ENCODE data around the gene DOP1A. TPM values are rescaled to one million over a fixed set of nuclear protein-coding genes. Genes with fewer than 3 reads are reported as not detected.
A peak's percentile ranks its signal among the peaks of the same experiment; 100 is the strongest.

Gene DOP1A
- total RNA-seq, 2 donors from 2014 or later = 7.6 to 8.9 TPM

DNA sequence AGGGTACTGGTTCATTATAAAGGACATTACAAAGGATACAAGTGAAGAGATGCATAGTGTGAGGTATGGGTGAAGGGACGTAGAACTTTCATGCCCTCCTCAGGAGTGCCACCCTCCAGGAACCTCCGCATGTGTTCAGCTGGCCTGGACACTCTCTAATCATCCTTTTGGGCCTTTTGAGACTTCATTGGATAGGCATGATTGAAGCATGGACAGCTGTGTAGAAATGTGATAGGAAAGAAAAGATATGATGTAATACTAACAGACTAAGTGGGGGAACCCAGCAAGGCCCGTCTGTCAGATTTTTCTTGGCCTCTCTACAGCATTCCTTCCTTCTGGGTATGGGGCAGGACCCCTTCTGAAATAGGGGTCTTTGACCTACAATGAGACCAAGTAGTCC lies 31.1 kb downstream of the DOP1A start:
- ATAC-seq (replicated peaks) = no peak
- peaks cover 2% of the 10 kb centered on the region for H3K9me3 Mint-ChIP-seq
- H3K4me1 Mint-ChIP-seq = no peaks in the 10 kb centered on the region
- H3K36me3 Mint-ChIP-seq (ENCODE audit: low read depth) = peaks cover 49% of the 10 kb centered on the region
- H3K27me3 Mint-ChIP-seq = no peaks in the 10 kb centered on the region
- no peak overlapping the region for H3K27ac Mint-ChIP-seq
- H3K4me3 Mint-ChIP-seq = no peak overlapping the region

DNA sequence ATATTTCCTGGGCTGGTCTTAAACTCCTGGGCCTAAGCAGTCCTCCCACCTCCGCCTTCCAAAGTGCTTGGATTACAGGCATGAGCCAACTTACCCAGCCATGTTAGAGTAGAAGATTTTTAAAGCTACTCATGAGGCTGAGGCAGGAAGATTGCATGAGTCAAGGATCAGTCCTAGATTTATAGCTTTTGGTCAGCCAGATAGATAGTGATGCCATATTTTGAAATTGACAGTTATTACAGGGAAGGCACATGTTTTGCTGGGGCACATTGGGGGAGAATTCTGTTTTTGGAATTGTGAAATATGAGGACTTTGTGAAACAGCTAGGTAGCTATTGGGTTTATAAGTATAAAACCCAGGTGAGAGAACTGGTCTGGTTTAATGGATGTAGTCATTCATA lies 40.9 kb downstream of the DOP1A start:
- peaks cover 52% of the 10 kb centered on the region for H3K36me3 Mint-ChIP-seq (ENCODE audit: low read depth)
- no peaks in the 10 kb centered on the region for H3K27me3 Mint-ChIP-seq
- no peak overlapping the region for H3K4me3 Mint-ChIP-seq
- ATAC-seq (replicated peaks) = no peak
- no peak overlapping the region for H3K27ac Mint-ChIP-seq
- no peaks in the 10 kb centered on the region for H3K4me1 Mint-ChIP-seq
- H3K9me3 Mint-ChIP-seq = peaks cover 8% of the 10 kb centered on the region

DNA sequence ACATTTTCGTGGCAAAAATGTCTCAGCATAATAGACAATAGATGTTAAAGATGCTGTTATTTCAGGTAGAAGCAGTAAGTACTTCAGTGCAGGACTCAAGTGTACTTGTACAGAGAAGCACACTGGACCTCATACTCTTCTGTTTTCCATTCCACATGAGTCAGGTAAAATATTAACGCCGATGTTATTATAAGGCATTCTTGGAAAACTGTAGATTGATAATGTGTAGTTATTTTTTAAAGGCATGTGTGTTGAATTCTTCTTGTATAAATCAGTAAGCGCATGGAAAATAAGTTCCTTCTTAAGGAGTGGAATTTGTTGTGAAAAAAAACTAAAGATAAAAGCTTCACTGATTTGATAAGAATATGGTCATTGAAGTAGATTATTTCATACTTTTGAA lies 45.8 kb downstream of the DOP1A start:
- Mint-ChIP-seq H3K9me3 (no peaks in the 10 kb centered on the region), H3K4me1 (no peaks in the 10 kb centered on the region), H3K27me3 (no peaks in the 10 kb centered on the region), H3K27ac (no peak overlapping the region), H3K4me3 (no peak overlapping the region), H3K36me3 (ENCODE audit: low read depth) (peaks cover 34% of the 10 kb centered on the region)
- no peak for ATAC-seq (replicated peaks)

GRCh38 chr6:83114164-83114563 lies 46.7 kb downstream of the DOP1A start:
- H3K4me1 Mint-ChIP-seq = no peaks in the 10 kb centered on the region
- no peaks in the 10 kb centered on the region for H3K27me3 Mint-ChIP-seq

DNA sequence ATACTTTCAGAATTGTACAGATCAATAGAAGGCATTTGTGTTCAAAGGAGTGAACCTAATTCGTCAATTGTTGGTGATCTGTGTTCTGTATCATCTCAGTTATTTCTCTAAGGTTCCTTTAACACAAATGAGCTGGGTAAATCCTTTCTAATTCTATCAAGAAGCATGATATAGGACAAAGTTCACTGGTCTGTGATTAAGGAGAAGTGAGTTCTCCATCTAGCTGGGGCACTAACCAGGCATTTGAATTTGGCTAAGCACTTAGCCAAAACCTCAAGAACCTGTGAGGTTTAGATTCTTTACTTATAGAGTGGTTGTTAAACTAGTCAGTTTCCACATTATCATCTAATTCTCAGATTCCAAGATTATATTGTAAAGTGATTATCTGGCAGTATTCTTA lies 50.3 kb downstream of the DOP1A start:
- Mint-ChIP-seq H3K36me3 (ENCODE audit: low read depth) (peaks cover 24% of the 10 kb centered on the region), H3K27ac (no peak overlapping the region), H3K27me3 (no peaks in the 10 kb centered on the region), H3K9me3 (no peaks in the 10 kb centered on the region), H3K4me1 (no peaks in the 10 kb centered on the region), H3K4me3 (no peak overlapping the region)
- ATAC-seq (replicated peaks) = no peak

More at GRCh38 chr6:83114164-83114563, 46.7 kb downstream of the DOP1A start:
- H3K36me3 Mint-ChIP-seq (ENCODE audit: low read depth) = peaks cover 30% of the 10 kb centered on the region
- H3K4me3 Mint-ChIP-seq = no peak overlapping the region
- no peak overlapping the region for H3K27ac Mint-ChIP-seq
- no peak for ATAC-seq (replicated peaks)
- H3K9me3 Mint-ChIP-seq = no peaks in the 10 kb centered on the region

- Mint-ChIP-seq H3K27ac (no peak overlapping the region), H3K9me3 (no peaks in the 10 kb centered on the region), H3K4me1 (no peaks in the 10 kb centered on the region), H3K27me3 (no peaks in the 10 kb centered on the region), H3K4me3 (no peak overlapping the region), H3K36me3 (ENCODE audit: low read depth) (peaks cover 43% of the 10 kb centered on the region)
- no peak for ATAC-seq (replicated peaks)
Measured at GRCh38 chr6:83119742-83120300, 52.4 kb downstream of the DOP1A start.

GRCh38 chr6:83124553-83124952 lies 57.1 kb downstream of the DOP1A start:
- H3K27me3 Mint-ChIP-seq = no peaks in the 10 kb centered on the region
- no peak overlapping the region for H3K4me3 Mint-ChIP-seq
- ATAC-seq (replicated peaks) = no peak
- H3K36me3 Mint-ChIP-seq (ENCODE audit: low read depth) = peaks cover 77% of the 10 kb centered on the region
- no peak overlapping the region for H3K27ac Mint-ChIP-seq
- H3K4me1 Mint-ChIP-seq = no peaks in the 10 kb centered on the region
- H3K9me3 Mint-ChIP-seq = no peaks in the 10 kb centered on the region

DNA sequence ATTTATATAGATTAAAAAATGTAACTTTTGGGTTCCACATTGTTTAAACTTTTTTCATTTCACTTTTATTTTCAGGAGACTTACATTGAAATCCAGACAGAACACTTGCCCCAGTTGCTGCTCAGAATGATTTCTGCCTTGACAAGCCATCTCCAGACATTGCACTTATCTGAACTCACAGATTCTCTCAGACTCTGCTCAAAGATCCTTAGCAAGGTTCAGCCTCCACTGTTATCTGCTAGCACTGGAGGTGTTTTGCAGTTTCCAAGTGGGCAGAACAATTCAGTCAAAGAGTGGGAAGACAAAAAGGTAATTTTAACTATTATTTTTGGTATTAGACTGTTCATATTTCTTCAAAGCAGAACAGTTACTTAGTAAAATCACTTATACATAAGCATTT lies 58.0 kb downstream of the DOP1A start:
- Mint-ChIP-seq H3K36me3 (ENCODE audit: low read depth) (peaks cover 79% of the 10 kb centered on the region), H3K4me3 (no peak overlapping the region)
- no peak for ATAC-seq (replicated peaks)

DNA sequence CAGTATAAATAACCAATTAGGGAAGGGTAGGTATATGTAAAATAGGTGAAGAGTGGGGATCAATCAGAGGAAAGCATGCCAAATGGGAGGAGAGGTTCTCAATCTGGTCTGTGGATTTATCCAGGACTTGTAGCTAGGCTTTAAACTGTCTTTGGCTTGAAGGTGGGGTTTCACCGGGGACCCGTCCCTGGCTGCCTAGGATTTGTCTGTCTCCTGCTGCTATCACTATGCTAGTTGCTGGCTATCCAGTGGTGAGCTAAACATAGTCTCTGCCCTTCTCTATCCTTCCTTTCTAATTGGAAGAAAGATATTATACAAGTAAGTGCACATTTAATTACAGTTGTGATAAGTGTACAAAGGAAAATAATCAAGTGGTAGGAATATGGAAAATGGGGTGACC lies 58.8 kb downstream of the DOP1A start:
- ATAC-seq (replicated peaks) = no peak
- no peaks in the 10 kb centered on the region for H3K27me3 Mint-ChIP-seq
- H3K4me3 Mint-ChIP-seq = no peak overlapping the region
- H3K9me3 Mint-ChIP-seq = no peaks in the 10 kb centered on the region
- H3K4me1 Mint-ChIP-seq = no peaks in the 10 kb centered on the region
- peaks cover 81% of the 10 kb centered on the region for H3K36me3 Mint-ChIP-seq (ENCODE audit: low read depth)
- H3K27ac Mint-ChIP-seq = peak overlapping the region; percentile 21

More for the DNA sequence above, 58.0 kb downstream of the DOP1A start:
- H3K27me3 Mint-ChIP-seq = no peaks in the 10 kb centered on the region
- H3K4me1 Mint-ChIP-seq = no peaks in the 10 kb centered on the region
- H3K27ac Mint-ChIP-seq = no peak overlapping the region
- no peaks in the 10 kb centered on the region for H3K9me3 Mint-ChIP-seq

DNA sequence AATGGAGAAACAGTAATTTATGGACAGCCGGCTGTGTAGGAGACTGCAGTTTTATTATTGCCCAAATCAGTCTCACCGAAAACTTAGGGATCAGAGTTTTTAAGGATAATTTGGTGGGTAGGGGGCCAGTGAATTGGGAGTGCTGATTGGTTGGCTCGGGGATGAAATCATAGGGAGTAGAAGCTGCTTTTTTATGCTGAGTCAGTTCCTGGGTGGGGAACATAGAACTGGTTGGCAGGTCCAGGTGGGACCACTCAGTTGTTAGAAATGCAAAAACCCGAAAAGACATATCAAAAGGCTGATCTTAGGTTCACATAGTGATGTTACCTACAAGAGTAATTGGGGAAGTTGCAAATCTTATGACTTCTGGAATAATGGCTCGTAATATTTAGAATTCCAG lies 59.3 kb downstream of the DOP1A start:
- Mint-ChIP-seq H3K36me3 (ENCODE audit: low read depth) (peaks cover 86% of the 10 kb centered on the region), H3K4me3 (no peak overlapping the region), H3K27me3 (no peaks in the 10 kb centered on the region), H3K4me1 (no peaks in the 10 kb centered on the region), H3K9me3 (no peaks in the 10 kb centered on the region), H3K27ac (peak overlapping the region; percentile 21)
- no peak for ATAC-seq (replicated peaks)

- Mint-ChIP-seq H3K27me3 (no peaks in the 10 kb centered on the region), H3K27ac (no peak overlapping the region), H3K4me1 (no peaks in the 10 kb centered on the region), H3K36me3 (ENCODE audit: low read depth) (peaks cover 86% of the 10 kb centered on the region), H3K9me3 (no peaks in the 10 kb centered on the region), H3K4me3 (no peak overlapping the region)
- no peak for ATAC-seq (replicated peaks)
Measured at GRCh38 chr6:83127258-83127657, 59.8 kb downstream of the DOP1A start.

GRCh38 chr6:83127976-83128375 lies 60.5 kb downstream of the DOP1A start:
- Mint-ChIP-seq H3K36me3 (ENCODE audit: low read depth) (peaks cover 90% of the 10 kb centered on the region), H3K27ac (peak overlapping the region; percentile 43), H3K27me3 (no peaks in the 10 kb centered on the region), H3K9me3 (no peaks in the 10 kb centered on the region), H3K4me1 (no peaks in the 10 kb centered on the region), H3K4me3 (no peak overlapping the region)
- ATAC-seq (replicated peaks) = no peak

DNA sequence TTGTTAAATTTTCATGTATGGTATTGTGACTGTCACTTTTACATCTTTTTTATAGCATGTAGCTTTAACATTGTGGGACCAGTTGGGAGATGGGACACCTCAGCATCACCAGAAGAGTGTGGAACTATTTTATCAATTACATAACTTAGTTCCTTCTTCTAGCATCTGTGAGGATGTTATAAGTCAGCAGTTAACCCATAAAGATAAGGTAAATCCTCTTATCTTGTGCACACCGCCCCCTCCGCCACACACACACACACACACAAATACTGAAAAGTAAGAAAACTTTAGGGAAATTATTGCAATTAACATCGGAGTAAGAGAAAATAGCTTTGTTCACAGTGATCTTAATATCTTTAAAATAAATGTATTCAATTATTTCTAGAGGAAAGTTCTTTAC lies 64.7 kb downstream of the DOP1A start:
- no peaks in the 10 kb centered on the region for H3K9me3 Mint-ChIP-seq
- ATAC-seq (replicated peaks) = no peak
- no peaks in the 10 kb centered on the region for H3K4me1 Mint-ChIP-seq
- H3K36me3 Mint-ChIP-seq (ENCODE audit: low read depth) = peaks cover 83% of the 10 kb centered on the region
- H3K27ac Mint-ChIP-seq = no peak overlapping the region
- no peaks in the 10 kb centered on the region for H3K27me3 Mint-ChIP-seq
- H3K4me3 Mint-ChIP-seq = no peak overlapping the region

- peaks cover 84% of the 10 kb centered on the region for H3K36me3 Mint-ChIP-seq (ENCODE audit: low read depth)
- no peak for ATAC-seq (replicated peaks)
- no peaks in the 10 kb centered on the region for H3K9me3 Mint-ChIP-seq
- H3K27ac Mint-ChIP-seq = no peak overlapping the region
- no peaks in the 10 kb centered on the region for H3K4me1 Mint-ChIP-seq
- no peaks in the 10 kb centered on the region for H3K27me3 Mint-ChIP-seq
- H3K4me3 Mint-ChIP-seq = no peak overlapping the region
Measured at GRCh38 chr6:83138118-83138722, 70.7 kb downstream of the DOP1A start.

DNA sequence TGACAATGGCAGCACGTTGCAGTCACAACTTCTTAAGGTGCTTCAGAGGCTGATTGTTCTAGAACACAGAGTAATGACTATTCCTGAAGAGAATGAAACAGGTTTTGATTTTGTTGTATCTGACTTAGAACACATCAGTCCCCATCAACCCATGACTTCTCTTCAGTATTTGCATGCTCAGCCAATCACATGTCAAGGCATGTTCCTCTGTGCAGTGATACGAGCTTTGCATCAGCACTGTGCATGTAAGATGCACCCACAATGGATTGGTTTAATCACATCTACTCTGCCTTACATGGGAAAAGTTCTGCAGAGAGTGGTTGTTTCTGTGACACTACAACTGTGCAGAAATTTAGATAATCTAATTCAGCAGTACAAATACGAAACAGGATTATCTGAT lies 71.3 kb downstream of the DOP1A start:
- Mint-ChIP-seq H3K27me3 (no peaks in the 10 kb centered on the region), H3K4me1 (no peaks in the 10 kb centered on the region), H3K27ac (no peak overlapping the region), H3K36me3 (ENCODE audit: low read depth) (peaks cover 89% of the 10 kb centered on the region), H3K4me3 (no peak overlapping the region), H3K9me3 (no peaks in the 10 kb centered on the region)
- no peak for ATAC-seq (replicated peaks)

GRCh38 chr6:83151114-83151513 lies 83.6 kb downstream of the DOP1A start:
- no peaks in the 10 kb centered on the region for H3K9me3 Mint-ChIP-seq
- no peak overlapping the region for H3K4me3 Mint-ChIP-seq
- H3K27me3 Mint-ChIP-seq = no peaks in the 10 kb centered on the region
- no peak for ATAC-seq (replicated peaks)
- H3K27ac Mint-ChIP-seq = no peak overlapping the region
- H3K36me3 Mint-ChIP-seq (ENCODE audit: low read depth) = peaks cover 71% of the 10 kb centered on the region
- no peaks in the 10 kb centered on the region for H3K4me1 Mint-ChIP-seq
